HepG2 (cell line): Measurements from ENCODE around the gene RASSF6. TPM values are rescaled to one million over a fixed set of nuclear protein-coding genes. Genes with fewer than 3 reads are reported as not detected.

Experiments
- ELF1 ChIP-seq: sonication (generic); formaldehyde crosslinking; IDR thresholded peaks from 2 replicates; pipeline ENCODE4 v1.4.0; 2020; ENCODE audit warnings: missing genetic modification reagents
- GTF3A ChIP-seq: sonication (generic); formaldehyde crosslinking; conservative IDR thresholded peaks from 2 replicates; pipeline ENCODE4 v1.4.0; 2020; ENCODE audit warnings: mild to moderate bottlenecking, missing genetic modification reagents
- HNF1A ChIP-seq, 2 experiments: sonication (generic) in 1 of 2; formaldehyde crosslinking in 1 of 2; IDR thresholded peaks; 2 replicates each; pipeline versions ENCODE4 v1.4.0 to v1.6.1; 2016 to 2020; ENCODE audit warnings: borderline replicate concordance in 1 of 2, low read depth in 1 of 2, mild to moderate bottlenecking in 1 of 2, missing genetic modification reagents in 1 of 2
- HNRNPUL1 ChIP-seq: fragments of 200-400 bp; formaldehyde crosslinking; IDR thresholded peaks from 2 replicates; pipeline ENCODE4 v1.6.1; 2017; ENCODE audit warnings: low read depth, mild to moderate bottlenecking, low read length, moderate library complexity
- IRX3 ChIP-seq: sonication (generic); formaldehyde crosslinking; IDR thresholded peaks from 2 replicates; pipeline ENCODE4 v1.8.1; 2023; ENCODE audit warnings: mild to moderate bottlenecking, low read depth, missing genetic modification reagents, borderline replicate concordance
- NPAS2 ChIP-seq: sonication (generic); formaldehyde crosslinking; IDR thresholded peaks from 2 replicates; pipeline ENCODE4 v1.8.0; 2022; ENCODE audit warnings: mild to moderate bottlenecking, missing genetic modification reagents, borderline replicate concordance
- TEAD2 ChIP-seq: sonication (generic); formaldehyde crosslinking; IDR thresholded peaks from 2 replicates; pipeline ENCODE4 v1.9.0; 2021; ENCODE audit warnings: missing genetic modification reagents
- ZBTB49 ChIP-seq: sonication (generic); formaldehyde crosslinking; IDR thresholded peaks from 2 replicates; pipeline ENCODE4 v1.4.0; 2020; ENCODE audit warnings: missing genetic modification reagents, borderline replicate concordance
- ZNF430 ChIP-seq: sonication (generic); formaldehyde crosslinking; IDR thresholded peaks from 2 replicates; pipeline ENCODE4 v1.9.0; 2021; ENCODE audit warnings: mild to moderate bottlenecking, missing genetic modification reagents
- ZNF652 ChIP-seq: IDR thresholded peaks from 2 replicates; pipeline ENCODE4 v1.6.1; 2016; ENCODE audit warnings: low read depth, borderline replicate concordance
- polyA plus RNA-seq, 8 experiments: library from polyadenylated mRNA; depleted of rRNA in 3 of 8; stranded (reverse) in 7 of 8; unstranded in 1 of 8; fragments of >200 nt; fragmentation: Illumina TruSeq in 4 of 8; extraction: Trizol in 4 of 8; gene quantifications; 2 replicates each; pipeline versions ENCODE4 v1.2.1 to v1.2.3, GENCODE V29; 2011 to 2016; ENCODE audit warnings: low read depth in 4 of 8, missing spikeins in 1 of 8, mixed read lengths in 1 of 8; ENCODE audit not compliant: insufficient read depth in 1 of 8
- total RNA-seq, 5 experiments: library from RNA; depleted of rRNA; stranded (reverse); fragments of >200 nt; fragmentation: Illumina TruSeq; extraction: Trizol; gene quantifications; 2 replicates each; pipeline ENCODE4 v1.2.3, GENCODE V29; 2016; ENCODE audit warnings: low read depth in 1 of 5
- TF ChIP-seq, protein P1 (sequence below): sonication (generic); formaldehyde crosslinking; IDR thresholded peaks from 2 replicates; pipeline ENCODE4 v1.5.0; 2020; ENCODE audit warnings: mild to moderate bottlenecking, missing genetic modification reagents, borderline replicate concordance
- TF ChIP-seq, protein P2 (sequence below): sonication (generic); formaldehyde crosslinking; IDR thresholded peaks from 2 replicates; pipeline ENCODE4 v1.4.0; 2020; ENCODE audit warnings: missing genetic modification reagents

RASSF6 gene
- total and polyA plus RNA-seq, 2 of the 13 experiments (the other 11 are each of a cell fraction or from before 2014, with no cell fraction given): 0.03 to 0.11 TPM

DNA sequence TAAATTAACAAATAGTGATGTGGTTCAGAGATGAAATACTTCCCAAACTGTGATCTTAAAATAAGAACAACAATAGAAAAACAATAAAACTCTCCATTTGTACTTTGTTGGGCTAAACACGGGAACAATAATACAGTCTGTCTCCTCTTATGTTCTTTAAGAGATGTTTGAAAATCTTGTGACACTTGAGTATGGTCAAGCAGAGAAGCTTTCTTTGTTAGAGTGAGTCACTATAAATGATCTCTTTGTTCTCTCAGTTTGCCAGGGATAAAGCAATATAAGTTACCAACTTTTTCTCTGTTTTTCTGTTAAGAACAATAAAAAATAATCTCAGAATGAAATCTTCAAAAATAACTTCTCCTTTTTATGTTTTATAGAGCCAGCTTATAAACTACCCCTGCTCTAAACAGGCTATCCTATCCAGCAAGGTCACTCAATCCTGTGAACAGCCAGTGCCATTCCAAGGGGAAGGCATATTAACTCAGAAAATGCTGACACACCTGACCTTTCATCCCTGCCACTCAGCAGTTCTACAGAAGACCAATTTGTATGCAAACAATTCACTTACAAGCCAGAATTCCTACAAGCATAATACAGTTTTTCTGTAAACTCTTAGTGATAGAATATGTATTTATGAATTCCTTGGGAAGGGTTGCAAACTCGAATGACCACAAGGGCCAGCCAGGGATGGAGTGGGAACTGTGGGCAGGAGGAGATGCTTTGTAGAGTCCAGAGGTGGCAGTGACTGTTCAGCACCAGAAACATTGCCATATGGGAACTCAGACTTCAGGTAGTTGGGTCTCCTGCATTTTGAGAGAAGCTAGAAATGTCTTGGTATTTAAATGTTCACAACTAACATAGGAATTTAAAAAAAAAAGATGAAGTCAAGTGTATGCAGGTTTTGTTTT, 86.5 kb downstream of the RASSF6 start (continued):
- TF ChIP-seq, protein P1, sequence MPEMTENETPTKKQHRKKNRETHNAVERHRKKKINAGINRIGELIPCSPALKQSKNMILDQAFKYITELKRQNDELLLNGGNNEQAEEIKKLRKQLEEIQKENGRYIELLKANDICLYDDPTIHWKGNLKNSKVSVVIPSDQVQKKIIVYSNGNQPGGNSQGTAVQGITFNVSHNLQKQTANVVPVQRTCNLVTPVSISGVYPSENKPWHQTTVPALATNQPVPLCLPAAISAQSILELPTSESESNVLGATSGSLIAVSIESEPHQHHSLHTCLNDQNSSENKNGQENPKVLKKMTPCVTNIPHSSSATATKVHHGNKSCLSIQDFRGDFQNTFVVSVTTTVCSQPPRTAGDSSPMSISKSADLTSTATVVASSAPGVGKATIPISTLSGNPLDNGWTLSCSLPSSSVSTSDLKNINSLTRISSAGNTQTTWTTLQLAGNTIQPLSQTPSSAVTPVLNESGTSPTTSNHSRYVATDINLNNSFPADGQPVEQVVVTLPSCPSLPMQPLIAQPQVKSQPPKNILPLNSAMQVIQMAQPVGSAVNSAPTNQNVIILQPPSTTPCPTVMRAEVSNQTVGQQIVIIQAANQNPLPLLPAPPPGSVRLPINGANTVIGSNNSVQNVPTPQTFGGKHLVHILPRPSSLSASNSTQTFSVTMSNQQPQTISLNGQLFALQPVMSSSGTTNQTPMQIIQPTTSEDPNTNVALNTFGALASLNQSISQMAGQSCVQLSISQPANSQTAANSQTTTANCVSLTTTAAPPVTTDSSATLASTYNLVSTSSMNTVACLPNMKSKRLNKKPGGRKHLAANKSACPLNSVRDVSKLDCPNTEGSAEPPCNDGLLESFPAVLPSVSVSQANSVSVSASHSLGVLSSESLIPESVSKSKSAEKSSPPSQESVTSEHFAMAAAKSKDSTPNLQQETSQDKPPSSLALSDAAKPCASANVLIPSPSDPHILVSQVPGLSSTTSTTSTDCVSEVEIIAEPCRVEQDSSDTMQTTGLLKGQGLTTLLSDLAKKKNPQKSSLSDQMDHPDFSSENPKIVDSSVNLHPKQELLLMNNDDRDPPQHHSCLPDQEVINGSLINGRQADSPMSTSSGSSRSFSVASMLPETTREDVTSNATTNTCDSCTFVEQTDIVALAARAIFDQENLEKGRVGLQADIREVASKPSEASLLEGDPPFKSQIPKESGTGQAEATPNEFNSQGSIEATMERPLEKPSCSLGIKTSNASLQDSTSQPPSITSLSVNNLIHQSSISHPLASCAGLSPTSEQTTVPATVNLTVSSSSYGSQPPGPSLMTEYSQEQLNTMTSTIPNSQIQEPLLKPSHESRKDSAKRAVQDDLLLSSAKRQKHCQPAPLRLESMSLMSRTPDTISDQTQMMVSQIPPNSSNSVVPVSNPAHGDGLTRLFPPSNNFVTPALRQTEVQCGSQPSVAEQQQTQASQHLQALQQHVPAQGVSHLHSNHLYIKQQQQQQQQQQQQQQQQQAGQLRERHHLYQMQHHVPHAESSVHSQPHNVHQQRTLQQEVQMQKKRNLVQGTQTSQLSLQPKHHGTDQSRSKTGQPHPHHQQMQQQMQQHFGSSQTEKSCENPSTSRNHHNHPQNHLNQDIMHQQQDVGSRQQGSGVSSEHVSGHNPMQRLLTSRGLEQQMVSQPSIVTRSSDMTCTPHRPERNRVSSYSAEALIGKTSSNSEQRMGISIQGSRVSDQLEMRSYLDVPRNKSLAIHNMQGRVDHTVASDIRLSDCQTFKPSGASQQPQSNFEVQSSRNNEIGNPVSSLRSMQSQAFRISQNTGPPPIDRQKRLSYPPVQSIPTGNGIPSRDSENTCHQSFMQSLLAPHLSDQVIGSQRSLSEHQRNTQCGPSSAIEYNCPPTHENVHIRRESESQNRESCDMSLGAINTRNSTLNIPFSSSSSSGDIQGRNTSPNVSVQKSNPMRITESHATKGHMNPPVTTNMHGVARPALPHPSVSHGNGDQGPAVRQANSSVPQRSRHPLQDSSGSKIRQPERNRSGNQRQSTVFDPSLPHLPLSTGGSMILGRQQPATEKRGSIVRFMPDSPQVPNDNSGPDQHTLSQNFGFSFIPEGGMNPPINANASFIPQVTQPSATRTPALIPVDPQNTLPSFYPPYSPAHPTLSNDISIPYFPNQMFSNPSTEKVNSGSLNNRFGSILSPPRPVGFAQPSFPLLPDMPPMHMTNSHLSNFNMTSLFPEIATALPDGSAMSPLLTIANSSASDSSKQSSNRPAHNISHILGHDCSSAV (CRISPR knock-in tag): no peak
- TF ChIP-seq IRX3 (no peak), ZBTB49 (CRISPR knock-in tag) (no peak), HNRNPUL1 (no peak), NPAS2 (CRISPR knock-in tag) (no peak), HNF1A (IDR thresholded peaks at IDR 0.05; ENCODE audit: low read depth) (no peak), HNF1A (CRISPR knock-in tag; IDR thresholded peaks at IDR 0.05; ENCODE audit: borderline replicate concordance) (no peak), ELF1 (CRISPR knock-in tag) (no peak), GTF3A (CRISPR knock-in tag) (no peak), ZNF430 (CRISPR knock-in tag) (no peak), TEAD2 (no peak), ZNF652 (CRISPR knock-in tag) (peak; percentile 79)
- TF ChIP-seq, protein P2, sequence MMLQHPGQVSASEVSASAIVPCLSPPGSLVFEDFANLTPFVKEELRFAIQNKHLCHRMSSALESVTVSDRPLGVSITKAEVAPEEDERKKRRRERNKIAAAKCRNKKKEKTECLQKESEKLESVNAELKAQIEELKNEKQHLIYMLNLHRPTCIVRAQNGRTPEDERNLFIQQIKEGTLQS: no peak
